Ectodermal cell (in vitro differentiated cells): ENCODE measurements around the gene TRPC4.

ENCODE experiments used
- H3K27ac ChIP-seq: 2 replicates; pipeline ENCODE4 v1.7.0; 2013; ENCODE audit warnings: mild to moderate bottlenecking, low read depth, low read length; ENCODE audit not compliant: insufficient read depth, poor library complexity, severe bottlenecking
- H3K27me3 ChIP-seq: 2 replicates; pipeline ENCODE4 v1.7.0; 2013; ENCODE audit warnings: mild to moderate bottlenecking, low read length; ENCODE audit not compliant: insufficient read depth, control insufficient read depth, poor library complexity, severe bottlenecking
- H3K36me3 ChIP-seq: one replicate; pipeline ENCODE4 v1.7.0; 2013; ENCODE audit warnings: low read length; ENCODE audit not compliant: control insufficient read depth, insufficient read depth
- H3K4me1 ChIP-seq: one replicate; pipeline ENCODE4 v1.7.0; 2013; ENCODE audit warnings: low read length; ENCODE audit not compliant: control insufficient read depth, insufficient read depth
- H3K4me3 ChIP-seq: 2 replicates; pipeline ENCODE4 v1.7.0; 2013; ENCODE audit warnings: low read depth, low read length, control low read depth; ENCODE audit not compliant: insufficient read depth
- H3K9me3 ChIP-seq: 2 replicates; pipeline ENCODE4 v1.7.0; 2013; ENCODE audit warnings: mild to moderate bottlenecking, low read length, moderate library complexity; ENCODE audit not compliant: control insufficient read depth
- WGBS, 2 experiments: methylation state at CpG; one replicate each; pipeline ENCODE4 v1.1.7; 2013; ENCODE audit warnings: missing lambda C conversion rate in 2 of 2; 5-methylcytosine and 5-hydroxymethylcytosine counted together

The TRPC4 gene

GRCh38 chr13:37627428-37627827, 242.1 kb downstream of the TRPC4 start:
- H3K9me3 ChIP-seq, result no peaks in the 10 kb centered on the region
- no peaks in the 10 kb centered on the region for H3K27me3 ChIP-seq
- no peak overlapping the region for H3K4me3 ChIP-seq
- H3K27ac ChIP-seq, result no peak overlapping the region
- no peaks in the 10 kb centered on the region for H3K4me1 ChIP-seq
- 94 to 100% methylated on average over 4 of the region's 4 CpGs for WGBS, 2 experiments
- H3K36me3 ChIP-seq, result no peaks in the 10 kb centered on the region

DNA sequence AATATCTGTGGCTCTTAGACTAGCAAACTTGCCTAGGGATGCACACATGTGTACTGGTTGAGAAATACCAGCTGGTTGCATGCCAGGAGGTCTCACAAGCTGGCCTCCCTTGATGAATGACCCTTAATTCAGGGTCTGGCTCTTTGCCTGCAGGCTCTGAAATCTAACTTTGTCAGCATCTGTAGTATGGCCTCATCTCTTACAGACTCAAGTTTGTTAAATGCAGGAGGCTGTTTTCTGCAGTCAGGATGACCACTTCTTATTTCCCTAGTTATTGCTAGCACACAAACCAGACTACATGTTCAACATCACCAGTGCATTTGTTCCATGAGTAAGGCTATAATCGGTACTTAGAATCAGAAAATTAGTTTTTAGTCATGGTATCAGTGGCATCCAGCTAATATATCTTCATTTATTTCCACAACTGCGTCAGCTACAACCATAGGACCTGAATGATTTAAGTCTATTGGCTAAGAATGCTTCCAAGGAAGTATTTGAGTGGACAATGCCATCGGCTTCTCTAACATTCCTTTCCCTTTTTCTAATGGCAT, 247.7 kb downstream of the TRPC4 start:
- H3K27me3 ChIP-seq, result no peaks in the 10 kb centered on the region
- WGBS, 2 experiments, result 86 to 94% methylated on average over 3 of the region's 3 CpGs

GRCh38 chr13:37618554-37618953, 251.0 kb downstream of the TRPC4 start:
- no peak overlapping the region for H3K27ac ChIP-seq
- no peaks in the 10 kb centered on the region for H3K27me3 ChIP-seq
- no peak overlapping the region for H3K4me3 ChIP-seq
- H3K36me3 ChIP-seq, result no peaks in the 10 kb centered on the region
- no peaks in the 10 kb centered on the region for H3K4me1 ChIP-seq
- 90 to 100% methylated on average over 2 of the region's 2 CpGs for WGBS, 2 experiments
- H3K9me3 ChIP-seq, result no peaks in the 10 kb centered on the region

More for the DNA sequence above, 247.7 kb downstream of the TRPC4 start:
- H3K4me3 ChIP-seq, result no peak overlapping the region
- H3K4me1 ChIP-seq, result no peaks in the 10 kb centered on the region
- H3K9me3 ChIP-seq, result no peaks in the 10 kb centered on the region
- no peak overlapping the region for H3K27ac ChIP-seq
- H3K36me3 ChIP-seq, result no peaks in the 10 kb centered on the region

DNA sequence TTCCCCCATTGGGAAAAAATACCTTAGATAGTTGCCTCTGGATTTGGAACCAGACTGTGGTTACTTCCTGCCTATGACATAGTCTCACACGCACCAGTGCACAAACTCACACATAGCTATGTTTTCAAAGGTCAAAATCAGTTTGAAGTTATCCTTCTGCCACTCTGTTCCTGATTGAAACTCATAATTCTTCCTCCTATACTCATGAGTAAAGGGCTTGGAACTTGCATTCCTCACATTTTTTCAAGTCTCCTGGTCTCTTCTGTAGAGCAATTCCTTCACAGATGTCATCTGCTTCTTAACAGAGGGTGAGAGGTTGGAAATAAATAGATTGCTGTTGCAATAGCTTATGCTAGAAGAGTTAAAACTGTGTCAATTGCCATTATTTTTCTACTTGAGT, 252.4 kb downstream of the TRPC4 start:
- Histone ChIP-seq H3K36me3 (no peaks in the 10 kb centered on the region), H3K4me3 (no peak overlapping the region), H3K27me3 (no peaks in the 10 kb centered on the region), H3K4me1 (no peaks in the 10 kb centered on the region), H3K27ac (no peak overlapping the region), H3K9me3 (no peaks in the 10 kb centered on the region)
- WGBS, 2 experiments, result 85 to 90% methylated on average over 1 of the region's 1 CpG

DNA sequence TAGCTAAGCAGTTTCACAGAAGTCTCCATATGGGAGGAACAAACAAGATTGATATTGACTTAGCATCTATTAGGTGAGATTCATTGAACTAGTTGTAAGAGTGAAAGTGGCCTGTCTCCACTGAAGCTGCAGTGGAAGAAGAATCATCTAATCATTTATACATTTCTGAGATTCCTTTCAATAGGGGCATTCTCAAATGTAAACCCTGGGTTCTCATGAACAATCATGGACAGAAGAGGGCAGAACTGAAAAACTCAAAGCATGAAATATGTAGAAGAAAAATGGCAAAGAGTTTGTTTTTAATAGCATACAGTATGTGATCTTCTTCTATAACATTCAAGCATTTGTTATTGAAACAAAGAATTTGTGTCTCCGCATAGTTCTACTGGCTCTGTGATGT, 253.4 kb downstream of the TRPC4 start:
- Histone ChIP-seq H3K36me3 (no peaks in the 10 kb centered on the region), H3K9me3 (no peaks in the 10 kb centered on the region), H3K27ac (no peak overlapping the region), H3K27me3 (no peaks in the 10 kb centered on the region), H3K4me1 (no peaks in the 10 kb centered on the region), H3K4me3 (no peak overlapping the region)
- 100% methylated on average over 1 of the region's 1 CpG for WGBS, 2 experiments

GRCh38 chr13:37615276-37615675, 254.3 kb downstream of the TRPC4 start:
- H3K27me3 ChIP-seq, result no peaks in the 10 kb centered on the region
- WGBS, 2 experiments, result 79 to 82% methylated on average over 2 of the region's 2 CpGs
- H3K27ac ChIP-seq, result no peak overlapping the region
- H3K4me3 ChIP-seq, result no peak overlapping the region
- no peaks in the 10 kb centered on the region for H3K4me1 ChIP-seq
- H3K9me3 ChIP-seq, result no peaks in the 10 kb centered on the region
- no peaks in the 10 kb centered on the region for H3K36me3 ChIP-seq

- WGBS, 2 experiments, result 92 to 97% methylated on average over 1 to 2 of the region's 2 CpGs
- Histone ChIP-seq H3K36me3 (no peaks in the 10 kb centered on the region), H3K4me3 (no peak overlapping the region), H3K9me3 (no peaks in the 10 kb centered on the region), H3K4me1 (no peaks in the 10 kb centered on the region), H3K27ac (no peak overlapping the region), H3K27me3 (no peaks in the 10 kb centered on the region)
Measured at GRCh38 chr13:37613638-37614037, 255.9 kb downstream of the TRPC4 start.

DNA sequence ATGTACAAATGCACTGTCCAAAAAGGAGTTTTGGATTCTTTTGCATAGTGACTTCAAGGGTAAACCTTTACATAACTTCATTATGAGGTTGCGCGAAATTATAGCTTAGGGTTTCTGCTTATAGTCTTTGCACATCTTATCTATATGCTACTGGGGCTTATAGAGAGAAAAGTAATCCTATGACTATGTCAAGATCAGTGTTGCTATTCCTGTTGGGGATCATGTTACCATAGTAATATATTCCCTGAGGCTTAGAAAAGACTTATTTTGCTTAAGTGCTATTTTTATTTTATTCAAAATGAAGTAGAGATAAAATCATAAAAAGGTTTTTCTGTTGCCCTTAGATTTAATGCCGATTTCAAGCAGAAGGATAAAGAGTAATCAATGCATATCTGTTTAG, 256.3 kb downstream of the TRPC4 start:
- 96 to 100% methylated on average over 3 of the region's 3 CpGs for WGBS, 2 experiments
- H3K36me3 ChIP-seq, result no peaks in the 10 kb centered on the region
- no peak overlapping the region for H3K4me3 ChIP-seq
- no peaks in the 10 kb centered on the region for H3K4me1 ChIP-seq
- no peaks in the 10 kb centered on the region for H3K9me3 ChIP-seq
- H3K27me3 ChIP-seq, result no peaks in the 10 kb centered on the region
- no peak overlapping the region for H3K27ac ChIP-seq

- Histone ChIP-seq H3K27me3 (no peaks in the 10 kb centered on the region), H3K4me3 (no peak overlapping the region), H3K9me3 (no peaks in the 10 kb centered on the region), H3K4me1 (no peaks in the 10 kb centered on the region), H3K27ac (no peak overlapping the region), H3K36me3 (no peaks in the 10 kb centered on the region)
- 90 to 100% methylated on average over 1 of the region's 1 CpG for WGBS, 2 experiments
Measured at GRCh38 chr13:37608750-37609339, 260.7 kb downstream of the TRPC4 start.

DNA sequence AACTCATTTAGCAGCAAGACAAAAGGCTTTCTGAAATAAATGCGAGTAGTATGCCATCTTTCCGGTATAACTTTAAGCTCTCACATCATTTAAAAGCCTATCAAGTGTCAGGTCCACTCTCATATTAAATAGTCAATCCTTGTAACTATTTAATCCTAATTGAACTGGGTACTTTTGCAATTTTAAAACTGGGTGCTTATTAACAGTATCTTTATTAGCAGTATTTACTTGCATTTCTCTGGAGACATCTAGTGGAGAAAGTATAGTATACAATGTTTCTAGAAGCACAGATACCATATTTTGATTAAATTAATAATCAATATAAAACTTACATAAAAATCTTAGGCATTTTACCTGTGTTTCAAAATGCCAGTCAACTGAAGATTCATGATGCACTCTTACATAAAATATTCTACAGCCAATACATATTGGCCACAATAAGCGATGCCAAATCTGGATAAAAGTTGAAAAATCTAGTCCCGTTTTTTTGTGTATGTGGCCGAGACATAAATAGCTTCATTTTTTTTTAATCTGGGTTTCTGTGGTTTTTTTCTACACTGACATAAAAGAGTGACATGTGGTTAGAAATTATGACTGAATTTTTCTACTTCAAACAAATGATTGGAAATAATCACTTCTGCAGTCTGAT, 266.7 kb downstream of the TRPC4 start:
- H3K27me3 ChIP-seq, result no peaks in the 10 kb centered on the region
- H3K9me3 ChIP-seq, result no peaks in the 10 kb centered on the region
- no peaks in the 10 kb centered on the region for H3K4me1 ChIP-seq
- H3K27ac ChIP-seq, result no peak overlapping the region
- 92 to 93% methylated on average over 5 of the region's 5 CpGs for WGBS, 2 experiments
- H3K4me3 ChIP-seq, result no peak overlapping the region
- no peaks in the 10 kb centered on the region for H3K36me3 ChIP-seq
